Stimulated activated CD8-positive, alpha-beta memory T cell treated with anti-CD3 and anti-CD28 coated beads, Interleukin-15, amount 100 ng/mL, for 1 hour (primary cell): Measurements from ENCODE around the gene VSTM2A.

Experiments
- DNase-seq: peaks from one replicate; pipeline ENCODE4 v3.0.0-alpha.2; 2020; ENCODE audit warnings: low read depth

VSTM2A gene

GRCh38 chr7:54615537-54615936, 73.4 kb downstream of the VSTM2A start:
- DNase-seq = no peak
